ENCODE results near the gene PCBP4.

DNA sequence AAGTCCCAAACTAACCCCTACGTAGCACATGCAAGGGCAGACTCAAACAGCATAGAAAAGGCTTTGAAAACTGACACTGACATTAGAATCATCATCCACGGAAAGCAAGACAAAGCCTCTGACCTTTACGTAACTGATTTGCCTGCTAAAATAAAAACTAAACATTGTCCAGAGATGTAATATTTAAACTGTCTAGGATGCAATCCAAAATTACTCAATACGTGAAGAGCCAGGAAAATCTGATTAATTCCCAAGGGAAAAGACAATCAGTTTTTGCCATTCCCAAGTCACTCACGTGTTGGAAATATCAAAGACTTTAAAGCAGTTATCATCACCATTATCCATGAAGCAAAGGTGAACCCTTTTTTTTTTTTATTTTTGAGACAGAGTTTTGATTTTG is 50.8 kb downstream of the PCBP4 start:
- TF ChIP-seq, protein P1, sequence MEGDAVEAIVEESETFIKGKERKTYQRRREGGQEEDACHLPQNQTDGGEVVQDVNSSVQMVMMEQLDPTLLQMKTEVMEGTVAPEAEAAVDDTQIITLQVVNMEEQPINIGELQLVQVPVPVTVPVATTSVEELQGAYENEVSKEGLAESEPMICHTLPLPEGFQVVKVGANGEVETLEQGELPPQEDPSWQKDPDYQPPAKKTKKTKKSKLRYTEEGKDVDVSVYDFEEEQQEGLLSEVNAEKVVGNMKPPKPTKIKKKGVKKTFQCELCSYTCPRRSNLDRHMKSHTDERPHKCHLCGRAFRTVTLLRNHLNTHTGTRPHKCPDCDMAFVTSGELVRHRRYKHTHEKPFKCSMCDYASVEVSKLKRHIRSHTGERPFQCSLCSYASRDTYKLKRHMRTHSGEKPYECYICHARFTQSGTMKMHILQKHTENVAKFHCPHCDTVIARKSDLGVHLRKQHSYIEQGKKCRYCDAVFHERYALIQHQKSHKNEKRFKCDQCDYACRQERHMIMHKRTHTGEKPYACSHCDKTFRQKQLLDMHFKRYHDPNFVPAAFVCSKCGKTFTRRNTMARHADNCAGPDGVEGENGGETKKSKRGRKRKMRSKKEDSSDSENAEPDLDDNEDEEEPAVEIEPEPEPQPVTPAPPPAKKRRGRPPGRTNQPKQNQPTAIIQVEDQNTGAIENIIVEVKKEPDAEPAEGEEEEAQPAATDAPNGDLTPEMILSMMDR (conservative IDR thresholded peaks at IDR 0.05), result no peak
- TF ChIP-seq EZH2 (IDR thresholded peaks at IDR 0.05; ENCODE audit: low read depth), result no peak

All from PC-9 (cell line).